ENCODE measurements around the gene RRP12. TPM values are rescaled to one million over a fixed set of nuclear protein-coding genes. Genes with fewer than 3 reads are reported as not detected.

RRP12 gene
- total and polyA plus RNA-seq, 2 donors (not counting 3 experiments of a cell fraction or from before 2014, with no cell fraction given) = 13.6 to 35.8 TPM

- ChIA-PET POLR2A (no interaction called here), CTCF (interaction anchor here (0.8 to 4.6 kb wide), 6 partner anchors 8 to 207 kb away, joined by 3 to 24 read pairs (median 6); partner anchors contain the start of gene PGAM1)
- Histone ChIP-seq H3K9me3 (replicated peaks; ENCODE audit: control insufficient read depth, insufficient read depth, low read length) (no peaks in the 10 kb centered on the region), H3K36me3 (ENCODE audit: control insufficient read depth in 2 of 2, extremely low read depth in 1 of 2, insufficient read depth in 2 of 2, low read length in 2 of 2) (no peaks in the 10 kb centered on the region), H3K27me3 (ENCODE audit: control insufficient read depth in 2 of 2, insufficient read depth in 2 of 2, low read length in 2 of 2) (no peaks in the 10 kb centered on the region), H3K9me1 (replicated peaks; ENCODE audit: control insufficient read depth, extremely low read depth, insufficient read depth, low read length) (no peaks in the 10 kb centered on the region), H2AFZ (ENCODE audit: low read depth, low read length) (no peak overlapping the region), H3K4me3 (replicated peaks in 1 of 3; ENCODE audit: insufficient read depth in 1 of 3, low read depth in 1 of 3, low read length in 3 of 3) (no peak overlapping the region), H4K20me1 (replicated peaks; ENCODE audit: control insufficient read depth, extremely low read depth, insufficient read depth, low read length) (no peaks in the 10 kb centered on the region), H3K4me1 (ENCODE audit: control insufficient read depth, extremely low read depth, insufficient read depth, low read length) (no peaks in the 10 kb centered on the region), H3K79me2 (ENCODE audit: control insufficient read depth, insufficient read depth, low read length) (no peaks in the 10 kb centered on the region), H3K27ac (ENCODE audit: insufficient read depth, low read depth, low read length) (no peak overlapping the region), H3K9ac (replicated peaks; ENCODE audit: extremely low read depth, insufficient read depth, low read length) (no peak overlapping the region), H3K4me2 (ENCODE audit: insufficient read depth, low read length) (no peak overlapping the region)
- intact Hi-C loops (cut with micrococcal nuclease) = loop anchor here (2.0 to 5.0 kb wide), 2 partner anchors 147 to 191 kb away; no protein-coding TSS in a partner anchor
- FAIRE-seq = no peak
- TF ChIP-seq POLR2A (IDR thresholded peaks at IDR 0.05; ENCODE audit: low read depth, low read length) (no peak), POLR2AphosphoS5 (IDR thresholded peaks at IDR 0.05; ENCODE audit: insufficient read depth, low read depth, low read length) (no peak), CTCF (IDR thresholded peaks at IDR 0.05; ENCODE audit: extremely low read depth in 1 of 2, insufficient read depth in 1 of 2, low read depth in 1 of 2, low read length in 2 of 2) (no peak), EZH2 (IDR thresholded peaks at IDR 0.05; ENCODE audit: borderline replicate concordance, low read depth, low read length, severe bottlenecking) (no peak), JUN (IDR thresholded peaks at IDR 0.05; ENCODE audit: borderline replicate concordance, insufficient read depth, insufficient read length, low read depth) (no peak), FOS (IDR thresholded peaks at IDR 0.05; ENCODE audit: borderline replicate concordance, insufficient read depth, low read length) (no peak), MYC (IDR thresholded peaks at IDR 0.05; ENCODE audit: low read depth, low read length) (no peak), GATA2 (IDR thresholded peaks at IDR 0.05; ENCODE audit: insufficient read depth, insufficient read length, low read depth, low read length) (no peak), MAX (IDR thresholded peaks at IDR 0.05; ENCODE audit: insufficient read depth, insufficient read length) (no peak)
- DNase-seq (ENCODE audit: low read depth, low spot score) = no peak
- dilution Hi-C loops (cut with MboI; ENCODE audit: extremely low pct_ligation_motif_present, low sequenced_read_pairs) = no loop called here
- no TSS peak for BruUV-seq (replicated peaks)
Observed at GRCh38 chr10:97406064-97406463, 4.9 kb upstream of the RRP12 start.

Data from endothelial cell of umbilical vein (primary cell).